Measurements from ENCODE around the gene SLC12A9.

GRCh38 chr7:100902638-100903037 lies 50.1 kb downstream of the SLC12A9 start:
- TF ChIP-seq CTCF (IDR thresholded peaks at IDR 0.05; ENCODE audit: borderline replicate concordance, extremely low read depth, low read length, poor library complexity, severe bottlenecking) (no peak), EZH2 (IDR thresholded peaks at IDR 0.05; ENCODE audit: borderline replicate concordance, low read depth, low read length, severe bottlenecking) (no peak)

All from DND-41 (cell line).